NCI-H226 (cell line): ENCODE data around the gene TBL1XR1.
"Not testable (repeated sequence)": the region's sequence is repeated elsewhere in the genome, so short reads cannot be mapped to it uniquely, and the experiment has no call there.

Experiments
- DNase-seq: peaks from one replicate; pipeline ENCODE4 v3.0.0-alpha.2; 2015

Gene TBL1XR1

DNA sequence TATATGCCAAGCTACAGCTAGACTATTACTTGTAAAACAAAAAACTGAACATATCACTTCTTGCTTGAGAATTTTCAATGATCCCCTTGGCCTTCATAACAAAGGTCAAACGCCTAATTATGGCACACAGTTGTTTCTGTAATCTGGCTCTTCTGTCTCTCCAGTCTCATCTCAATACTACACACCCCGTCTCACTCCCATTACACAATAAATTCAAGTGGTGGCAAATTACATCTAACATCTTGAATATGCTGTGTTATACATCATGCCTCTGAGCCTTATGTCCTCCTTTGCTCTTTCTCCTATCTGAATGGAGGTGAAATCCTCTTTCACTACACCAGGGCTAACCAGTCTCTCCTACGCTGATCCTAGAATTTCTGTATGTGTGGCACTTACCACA, 140.4 kb downstream of the TBL1XR1 start:
- no peak for DNase-seq

DNA sequence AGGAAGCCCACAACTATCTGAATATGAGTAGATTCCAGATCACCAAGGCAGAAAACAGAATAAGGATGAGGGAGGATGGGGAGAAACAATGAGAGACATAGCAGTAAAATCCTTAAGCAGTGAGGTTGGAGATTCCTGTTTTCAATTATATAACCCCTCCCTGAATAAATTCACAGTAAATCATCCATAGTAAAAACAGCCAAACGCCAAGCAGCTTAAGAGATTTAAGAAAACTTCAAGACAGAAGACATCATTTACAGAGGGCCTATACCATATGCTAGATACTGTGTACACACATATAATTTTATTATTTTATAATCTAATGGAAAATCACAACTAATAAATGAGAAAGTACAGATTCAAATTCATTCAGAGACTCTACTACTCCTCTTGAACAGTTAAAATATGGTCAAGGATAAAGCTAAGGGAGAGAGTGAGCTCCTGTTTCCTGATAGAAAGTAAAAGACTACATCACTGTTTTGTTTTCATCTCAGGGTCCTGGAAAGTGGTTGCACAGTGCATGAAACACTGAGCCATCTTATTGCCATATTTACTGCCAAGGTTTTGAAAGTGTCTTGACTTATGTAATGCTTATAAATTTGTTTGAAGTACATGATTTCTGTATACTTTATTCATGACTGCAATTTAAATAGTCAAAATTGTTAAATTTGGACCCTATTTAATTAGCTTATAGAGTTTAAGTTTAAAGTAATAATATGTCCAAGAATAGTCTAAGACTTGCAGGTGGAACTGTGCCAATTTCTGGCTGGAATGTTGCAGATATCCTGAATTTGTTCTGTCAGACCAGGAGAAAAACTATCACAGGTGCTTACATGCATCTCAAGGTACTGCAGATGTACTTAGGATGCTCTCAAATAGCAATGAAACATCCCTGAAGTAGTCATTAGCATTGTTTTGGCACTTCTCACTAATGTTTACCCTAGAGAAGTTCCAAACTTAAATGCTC, 141.4 kb downstream of the TBL1XR1 start:
- no peak for DNase-seq

DNA sequence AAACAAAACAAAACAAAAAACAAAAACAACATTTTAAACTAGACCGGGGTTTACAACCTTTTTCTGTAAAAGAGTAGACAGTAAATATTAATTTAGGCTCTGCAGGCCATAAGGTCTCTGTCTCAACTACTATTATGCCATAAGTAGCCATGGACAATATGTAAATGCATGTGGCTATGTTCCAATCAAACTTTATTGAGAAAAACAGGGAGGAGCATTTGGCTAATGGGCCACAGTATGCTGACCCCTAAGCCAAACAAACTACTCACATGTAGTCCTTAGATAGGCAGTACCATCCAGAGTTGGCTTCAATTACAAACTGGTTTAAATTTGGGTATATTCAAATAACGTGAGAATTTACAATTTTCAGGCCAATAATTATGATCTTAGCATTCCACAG, 144.2 kb downstream of the TBL1XR1 start:
- DNase-seq: no peak

DNA sequence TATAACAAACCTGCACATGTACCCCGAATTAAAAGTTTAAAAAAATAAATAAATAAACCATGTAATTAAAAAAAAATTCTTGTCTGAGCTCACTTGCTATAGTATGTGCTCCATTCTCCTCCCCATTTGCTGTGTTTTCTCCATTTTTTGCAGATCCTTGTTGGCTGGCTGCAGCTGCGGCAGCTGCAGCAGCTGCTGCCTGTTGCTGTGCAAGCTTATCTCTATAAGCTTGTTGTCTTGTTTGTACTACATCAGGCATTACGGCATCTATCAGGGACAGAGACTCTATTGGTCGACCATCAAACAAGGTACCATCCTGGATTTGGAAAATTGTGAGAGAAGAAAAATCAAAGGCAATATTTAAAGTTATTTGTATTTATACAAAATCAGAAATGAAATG, 145.9 kb downstream of the TBL1XR1 start:
- no peak for DNase-seq

DNA sequence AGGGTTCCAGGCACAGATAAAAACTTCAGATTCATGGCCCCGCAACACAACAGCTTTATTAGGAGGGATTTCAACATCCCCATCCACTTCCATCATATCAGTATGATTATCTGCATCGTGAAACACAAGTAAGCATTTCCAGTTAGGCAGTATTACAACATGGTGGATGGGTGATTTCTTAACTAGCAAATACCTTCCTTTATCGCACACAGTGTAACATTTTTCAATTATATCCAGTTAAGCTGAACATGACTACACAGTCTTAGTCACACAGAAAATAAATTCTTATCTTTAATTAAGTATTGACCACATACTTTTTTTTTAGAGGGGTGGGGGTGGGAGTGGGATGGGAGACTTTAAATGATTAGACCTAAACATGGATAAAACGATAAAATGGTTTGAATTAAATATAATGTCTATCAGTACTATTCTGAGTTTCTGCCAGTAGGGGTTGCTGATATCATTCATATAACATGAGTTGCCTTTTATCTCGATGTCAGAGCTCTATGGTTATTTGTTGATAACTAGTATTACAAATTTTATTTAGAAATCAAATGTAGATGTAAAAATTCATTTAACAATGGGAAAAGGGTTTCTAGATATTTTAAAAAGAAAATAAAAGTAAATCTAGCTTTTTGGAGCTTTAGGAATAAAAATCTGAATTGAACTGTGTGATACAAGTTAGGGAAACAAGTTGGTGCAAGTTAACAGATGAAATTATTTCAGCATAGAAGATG, 146.6 kb downstream of the TBL1XR1 start:
- peak; percentile 10 for DNase-seq

DNA sequence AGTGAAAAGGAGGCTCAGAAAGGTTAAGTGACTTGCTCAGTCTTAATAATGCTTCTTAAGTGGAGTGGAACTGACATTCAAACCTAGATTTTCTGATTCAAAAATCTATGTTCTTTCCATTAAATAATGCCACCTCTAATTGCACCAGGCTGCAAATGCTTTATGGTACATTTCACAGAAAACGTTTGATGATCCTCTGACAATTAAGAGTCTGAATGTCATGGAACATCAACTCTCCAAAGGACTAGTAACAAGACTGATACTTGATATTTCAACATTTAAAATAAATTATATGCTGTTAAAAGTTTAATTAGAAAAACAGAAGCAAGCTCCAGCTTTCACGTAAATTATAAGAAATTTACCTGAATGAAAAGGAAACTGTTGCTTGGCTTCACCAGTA, 151.5 kb downstream of the TBL1XR1 start:
- no peak for DNase-seq

DNA sequence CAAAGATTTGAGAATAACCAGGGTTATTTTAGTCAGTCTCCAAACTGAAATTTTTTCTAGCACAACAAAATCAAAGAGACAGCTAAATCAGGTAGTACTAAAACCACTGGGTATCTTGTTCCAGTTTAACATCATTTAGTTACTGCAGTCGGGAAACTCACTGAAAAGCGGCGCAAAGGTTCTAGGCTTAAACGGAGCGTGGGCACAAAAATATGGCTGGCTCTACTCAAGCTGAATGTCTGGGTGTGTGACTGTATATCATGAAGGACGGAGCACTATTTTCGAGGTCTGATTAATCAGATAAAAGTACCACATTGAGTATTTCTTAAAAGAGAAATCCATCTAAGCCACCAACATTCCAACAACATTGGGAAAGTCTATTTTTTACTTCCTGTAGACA, 152.1 kb downstream of the TBL1XR1 start:
- no peak for DNase-seq

DNA sequence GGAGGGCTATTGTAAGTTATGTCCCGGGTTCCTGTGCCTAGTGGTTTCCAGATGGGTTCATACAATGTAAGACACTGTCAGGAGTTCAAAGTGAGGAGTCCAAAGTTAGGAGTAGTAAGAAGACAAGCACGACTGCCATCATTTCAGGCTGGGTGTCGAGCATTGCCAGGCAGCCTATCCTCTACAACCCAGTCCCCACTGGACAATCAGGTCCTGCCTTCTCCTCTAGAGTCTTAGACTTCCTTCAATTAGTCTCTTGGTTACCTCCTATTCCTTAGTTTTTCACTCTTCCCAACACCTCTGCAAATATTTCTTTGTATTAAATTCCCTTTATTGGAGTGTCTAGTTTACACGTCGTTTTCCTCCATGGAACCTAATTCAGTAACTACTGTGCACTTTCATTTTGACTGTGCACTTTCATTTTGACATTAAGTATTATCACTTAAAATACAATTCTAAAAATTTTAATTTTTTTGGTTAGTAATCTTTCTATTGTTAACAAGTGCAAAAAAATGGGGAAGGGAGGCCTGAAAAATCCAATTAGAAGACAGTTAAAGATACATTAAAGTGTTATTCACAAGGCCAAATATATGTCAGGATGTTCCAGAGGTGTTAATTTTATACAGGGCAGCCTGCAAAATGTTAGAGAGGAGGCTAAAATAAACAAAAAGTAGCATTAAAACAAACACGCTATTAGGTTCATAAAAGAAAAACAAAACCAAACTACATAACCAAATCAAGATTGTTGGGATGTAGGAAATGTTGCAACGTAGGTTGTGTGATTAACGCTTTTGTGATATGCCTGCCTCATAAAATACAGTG, 155.3 kb downstream of the TBL1XR1 start:
- no peak for DNase-seq

DNA sequence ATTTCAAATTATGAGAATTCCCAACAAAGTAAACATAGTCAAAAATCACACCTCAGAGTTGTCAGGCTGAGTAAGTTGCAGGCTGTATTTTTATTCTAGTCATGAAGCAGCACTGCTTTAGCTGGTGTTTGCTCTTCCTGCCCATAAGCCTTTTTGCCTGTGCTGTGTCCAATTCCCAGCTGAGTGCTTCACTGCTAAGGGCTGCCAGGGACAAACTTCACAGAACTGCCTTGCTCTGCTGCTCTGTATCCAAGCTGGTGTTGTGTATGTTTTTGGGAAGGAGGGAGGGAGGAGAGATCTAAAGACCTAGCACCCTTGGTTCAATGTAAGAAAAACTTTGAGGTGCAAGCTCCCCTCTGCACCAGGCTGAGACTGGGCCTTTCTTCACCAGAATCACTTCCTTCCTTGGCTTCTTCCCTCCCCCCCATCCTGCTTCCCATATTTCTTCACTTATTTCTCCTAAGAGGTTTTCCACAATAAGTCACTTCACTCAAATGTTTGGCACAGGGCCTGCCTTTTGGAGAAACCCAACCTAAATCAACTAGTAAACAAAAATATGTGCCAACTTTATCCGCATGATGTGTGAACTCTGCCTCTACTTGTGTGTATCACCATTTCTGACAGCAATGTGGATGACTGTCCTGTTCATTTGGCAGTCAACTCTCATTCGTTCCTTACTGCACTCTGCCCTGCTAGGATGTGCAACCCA, 156.1 kb downstream of the TBL1XR1 start:
- no peak for DNase-seq

DNA sequence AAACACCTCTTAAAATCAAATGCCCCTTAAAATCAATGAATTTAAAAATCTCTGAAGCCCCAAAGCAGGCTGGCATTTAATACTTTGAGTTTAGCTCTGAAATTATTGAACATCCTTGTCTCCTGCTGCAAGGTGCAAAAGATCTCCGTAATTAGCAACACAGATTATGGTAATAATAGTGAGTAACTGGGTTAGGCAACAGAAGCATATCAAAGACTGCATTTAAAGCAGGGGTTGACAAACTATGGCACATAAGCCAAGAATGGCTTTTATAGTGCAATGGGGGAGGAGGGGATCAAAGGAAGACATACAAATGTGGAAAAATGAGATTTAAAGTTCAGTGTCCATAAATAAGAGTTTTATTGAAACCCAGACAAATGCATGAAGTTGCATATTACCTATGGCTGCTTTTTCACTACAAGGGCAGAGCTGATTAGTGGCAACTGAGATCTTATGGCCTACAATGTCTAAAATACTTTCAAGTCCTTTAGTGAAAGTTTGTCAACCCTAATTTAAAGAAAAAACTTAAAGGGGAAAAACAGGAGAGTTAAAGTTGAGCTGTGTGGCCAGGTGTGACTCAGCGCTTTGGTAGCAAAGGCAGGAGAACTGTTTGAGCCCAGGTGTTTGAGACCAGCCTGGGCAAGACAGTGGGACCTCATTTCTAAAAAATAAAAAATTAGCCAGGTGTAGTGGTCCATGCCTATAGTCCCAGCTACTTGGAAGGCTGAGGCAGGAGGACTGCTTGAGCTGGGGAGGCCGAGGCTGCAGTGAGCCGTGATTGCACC, 157.6 kb downstream of the TBL1XR1 start:
- no peak for DNase-seq

DNA sequence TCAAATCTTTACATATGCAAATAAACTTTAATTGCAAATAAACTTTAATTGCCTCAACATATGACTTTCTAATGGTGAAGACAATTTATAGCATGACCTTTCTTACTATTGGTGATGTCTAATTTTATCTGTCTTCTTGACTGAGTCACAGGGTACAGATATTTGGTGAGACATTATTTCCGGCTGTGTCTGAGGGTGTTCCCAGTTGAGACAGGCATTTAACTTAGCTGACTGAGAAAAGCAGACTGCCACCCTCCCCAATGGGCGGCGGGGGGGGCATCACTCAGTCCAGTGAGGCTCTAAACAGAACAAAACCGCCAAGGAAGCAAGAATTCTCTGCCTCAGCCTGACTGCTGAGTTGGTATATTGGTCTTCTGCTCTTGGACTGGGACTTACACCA, 160.0 kb downstream of the TBL1XR1 start:
- DNase-seq: no peak

DNA sequence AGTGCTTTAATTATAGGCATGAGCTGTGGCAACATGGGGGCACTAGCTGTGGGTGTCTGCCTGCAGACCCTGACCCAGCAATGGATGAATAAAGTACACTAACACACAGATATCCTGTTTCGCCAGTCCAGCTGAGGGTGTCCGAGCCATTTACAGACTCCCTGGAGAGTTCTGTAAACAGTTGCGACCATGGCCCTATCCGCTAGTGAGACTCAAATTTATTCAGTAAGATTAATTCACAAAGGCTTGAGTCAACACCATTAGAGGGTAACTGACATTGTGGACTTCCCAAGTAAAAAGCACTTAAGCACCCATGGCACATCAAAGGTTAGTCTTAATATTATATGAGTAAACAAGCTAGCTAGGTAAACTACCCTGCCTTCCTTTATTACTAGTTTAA, 161.6 kb downstream of the TBL1XR1 start:
- no peak for DNase-seq

DNA sequence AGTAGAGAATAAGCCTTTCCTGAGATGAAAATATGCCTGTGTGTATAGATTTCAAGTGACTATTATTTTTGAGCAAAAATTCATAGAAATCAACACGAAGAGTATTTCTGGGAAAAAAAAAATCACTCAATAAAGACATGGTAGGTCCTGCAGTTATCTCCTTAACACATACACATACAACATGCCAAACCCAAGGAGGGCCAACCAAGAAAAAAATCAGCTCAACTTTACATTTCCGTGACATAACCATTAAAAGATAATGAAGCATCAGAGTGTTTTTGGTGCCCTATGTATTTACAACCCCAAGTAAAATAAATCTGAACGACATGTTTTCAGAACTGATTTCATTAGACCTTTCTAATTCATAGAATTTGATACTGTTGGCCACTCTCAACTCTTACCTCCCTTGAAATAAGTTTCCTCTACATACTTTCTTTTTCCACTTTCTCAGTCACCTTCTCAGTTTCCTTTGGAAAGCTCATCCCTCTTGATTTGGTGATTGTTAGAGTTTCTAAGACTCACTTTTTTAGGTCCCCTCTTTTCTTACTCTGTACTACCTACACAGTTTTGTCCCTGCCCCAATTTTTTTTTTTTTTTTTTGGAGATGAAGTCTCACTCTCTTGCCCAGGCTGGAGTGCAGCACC, 162.3 kb downstream of the TBL1XR1 start:
- no peak for DNase-seq

DNA sequence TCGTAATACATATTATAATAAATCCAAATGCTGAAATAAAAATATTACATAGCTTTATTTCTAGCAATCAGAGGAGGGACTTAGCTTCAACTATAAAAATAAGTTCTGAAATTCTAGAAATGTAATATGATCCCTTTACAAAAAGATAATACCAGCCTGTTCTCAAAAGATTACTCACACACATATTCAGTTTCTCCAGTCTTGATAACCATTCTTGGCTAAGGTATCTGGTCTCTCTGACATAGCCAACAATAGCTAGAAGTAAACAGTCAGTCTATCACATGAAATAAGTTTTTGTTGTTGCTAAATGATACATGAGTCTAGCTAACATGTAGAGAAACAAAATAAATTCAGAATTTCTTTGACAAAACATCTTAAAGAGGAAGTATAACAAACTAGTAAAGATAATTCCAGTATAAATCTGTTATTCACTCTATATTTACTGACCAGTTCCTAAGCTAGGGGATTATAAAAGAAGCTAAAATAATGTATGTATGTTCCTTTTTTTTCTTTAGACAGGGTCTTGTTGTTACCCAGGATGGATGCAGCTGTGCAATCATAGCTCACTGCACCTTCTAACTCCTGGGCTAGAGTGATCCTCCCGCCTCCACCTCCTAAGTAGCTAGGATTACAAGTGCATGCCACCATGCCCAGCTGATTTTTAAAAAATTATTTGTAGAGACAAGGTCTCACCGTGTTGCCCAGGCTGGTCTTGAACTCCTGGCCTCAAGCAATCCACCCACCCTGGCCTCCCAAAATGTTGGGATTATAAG, 170.6 kb downstream of the TBL1XR1 start:
- DNase-seq: peak; percentile 62

DNA sequence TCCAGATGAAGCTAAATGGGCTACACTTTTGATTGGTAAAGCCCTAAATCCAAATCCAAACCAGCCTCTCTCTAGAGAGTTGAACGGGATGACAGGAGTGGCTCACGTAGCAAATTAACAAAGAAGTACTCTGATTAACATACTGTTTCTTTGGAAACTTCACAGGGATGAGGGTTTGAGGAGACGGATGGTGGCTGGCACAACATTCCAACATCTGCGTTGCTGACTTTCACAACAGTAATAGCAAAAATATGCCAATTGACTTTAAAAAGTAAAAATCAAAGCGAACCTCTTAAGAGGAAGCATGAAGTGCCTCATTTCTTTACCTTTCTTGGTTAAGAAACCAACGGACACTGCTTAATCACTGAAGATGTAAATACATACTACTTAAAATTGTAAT, 181.4 kb downstream of the TBL1XR1 start:
- no peak for DNase-seq

DNA sequence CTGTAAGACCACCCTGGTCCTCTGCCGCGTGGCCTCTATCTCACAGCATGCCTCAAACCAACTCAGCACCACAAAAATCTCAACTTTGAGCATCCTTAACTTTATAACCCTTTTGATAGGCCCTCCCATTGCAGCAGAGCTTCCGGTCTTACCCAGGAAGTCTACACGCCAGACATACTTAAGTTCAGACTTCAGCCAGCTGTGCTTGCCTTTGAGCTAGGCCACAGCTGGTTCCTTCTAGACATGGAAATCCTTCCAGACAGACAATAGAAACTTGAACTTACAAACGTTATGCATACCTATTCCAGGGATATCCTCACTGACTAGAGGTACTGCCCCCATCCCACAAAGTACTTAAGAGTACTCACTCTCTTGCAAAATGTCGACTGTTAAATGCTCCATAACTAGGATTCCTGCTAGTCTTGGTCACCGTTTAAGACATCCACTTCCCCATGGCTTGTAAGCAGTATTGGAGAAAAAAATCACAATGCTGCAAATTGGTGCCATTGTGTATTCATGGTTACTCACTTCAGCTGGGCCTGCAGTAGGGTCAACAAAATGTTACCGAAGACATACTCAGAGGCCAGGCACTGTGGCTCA, 183.5 kb downstream of the TBL1XR1 start:
- DNase-seq: no peak

DNA sequence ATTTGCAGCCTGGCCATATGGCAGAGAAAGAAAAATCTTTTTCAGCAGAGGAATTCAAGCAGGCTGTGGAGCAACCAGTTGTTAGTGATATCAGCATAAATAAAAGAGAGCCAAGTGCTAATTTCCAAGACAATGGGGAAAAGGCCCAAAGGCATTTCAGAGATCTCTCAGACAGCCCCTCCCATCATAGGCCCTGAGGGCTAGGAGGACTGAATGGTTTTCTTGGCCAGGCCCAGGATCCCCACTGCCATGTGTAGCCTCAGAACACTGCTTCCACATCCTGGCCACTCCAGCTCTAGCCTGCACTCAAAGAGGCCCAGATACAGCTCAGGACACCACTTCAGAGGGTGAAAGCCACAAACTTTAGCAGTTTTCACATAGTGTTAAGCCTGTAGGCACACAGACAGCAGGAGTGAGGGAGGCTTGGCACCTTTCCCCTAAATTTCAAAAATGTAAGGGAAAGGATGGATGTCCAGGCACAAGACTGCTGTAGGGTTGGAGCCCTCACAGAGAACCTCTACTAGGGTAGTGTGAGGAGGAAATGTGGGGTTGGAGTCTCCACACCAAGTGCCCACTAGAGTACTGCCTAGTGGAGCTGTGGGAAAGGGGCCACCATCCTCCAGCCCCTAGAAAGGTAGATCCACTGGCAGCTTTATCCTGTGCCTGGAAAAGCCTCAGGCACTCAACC, 191.4 kb downstream of the TBL1XR1 start:
- DNase-seq: no peak

DNA sequence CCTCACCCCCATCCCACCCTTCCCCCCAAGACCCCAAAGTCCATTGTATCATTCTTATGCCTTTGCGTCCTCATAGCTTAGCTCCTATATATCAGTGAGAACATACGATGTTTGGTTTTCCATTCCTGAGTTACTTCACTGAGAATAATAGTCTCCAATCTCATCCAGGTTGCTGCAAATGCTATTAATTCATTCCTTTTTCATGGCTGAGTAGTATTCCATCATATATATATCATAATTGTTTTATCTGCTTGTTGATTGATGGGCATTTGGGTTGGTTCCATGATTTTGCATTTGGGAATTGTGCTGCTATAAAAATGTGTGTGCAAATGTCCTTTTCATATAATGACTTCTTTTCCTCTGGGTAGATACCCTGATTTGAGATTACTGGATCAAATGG, 197.1 kb downstream of the TBL1XR1 start:
- not testable (repeated sequence) for DNase-seq

DNA sequence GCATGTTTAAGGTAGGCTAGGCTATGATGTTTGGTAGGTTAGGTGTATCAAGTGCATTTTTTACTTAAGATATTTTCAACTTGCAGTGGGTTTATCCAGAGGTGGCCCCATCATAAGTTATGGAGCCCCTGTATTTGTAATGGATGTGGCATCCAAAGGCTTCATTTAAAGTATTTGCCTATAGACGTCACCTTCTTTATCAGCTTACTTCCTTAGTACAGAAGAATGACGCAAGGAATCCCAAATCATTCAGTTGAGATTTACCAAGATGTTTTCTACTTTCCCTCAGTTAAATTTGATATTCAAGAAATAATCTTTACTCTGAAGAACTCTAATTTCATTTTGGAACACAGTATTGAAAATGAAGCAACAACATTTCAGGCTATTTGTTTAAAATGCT, 201.3 kb downstream of the TBL1XR1 start:
- no peak for DNase-seq
